ENCODE results near the gene POU2F1.

DNA sequence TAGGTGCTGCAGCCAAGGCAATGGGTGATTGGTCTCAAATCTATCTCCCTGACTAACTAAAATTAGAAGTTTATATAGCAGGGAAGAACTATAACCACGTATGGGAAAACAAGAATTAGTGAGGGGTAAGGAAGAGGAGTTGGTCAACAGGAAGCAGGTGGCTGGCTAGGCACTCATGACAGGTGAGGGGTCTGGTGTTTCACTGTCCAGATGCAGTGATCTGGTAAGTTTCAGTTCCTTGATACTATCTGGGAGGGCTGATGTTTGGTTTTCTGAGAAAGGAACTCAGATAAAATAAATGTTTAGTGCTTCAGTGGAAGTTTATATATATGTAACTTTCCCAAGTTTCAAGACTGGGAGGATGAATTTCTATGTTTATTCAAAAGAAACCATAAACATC is 11.6 kb upstream of the POU2F1 start:
- TF ChIP-seq CTCF (IDR thresholded peaks at IDR 0.05) = no peak
- no peak for TF ChIP-seq POLR2A (IDR thresholded peaks at IDR 0.05)

All from thyroid gland (tissue), 4 donors.